ENCODE results near the gene SRL. TPM values are rescaled to one million over a fixed set of nuclear protein-coding genes. Genes with fewer than 3 reads are reported as not detected.

SRL gene
- total and polyA plus RNA-seq, 7 experiments from 2014 or later: not detected

DNA sequence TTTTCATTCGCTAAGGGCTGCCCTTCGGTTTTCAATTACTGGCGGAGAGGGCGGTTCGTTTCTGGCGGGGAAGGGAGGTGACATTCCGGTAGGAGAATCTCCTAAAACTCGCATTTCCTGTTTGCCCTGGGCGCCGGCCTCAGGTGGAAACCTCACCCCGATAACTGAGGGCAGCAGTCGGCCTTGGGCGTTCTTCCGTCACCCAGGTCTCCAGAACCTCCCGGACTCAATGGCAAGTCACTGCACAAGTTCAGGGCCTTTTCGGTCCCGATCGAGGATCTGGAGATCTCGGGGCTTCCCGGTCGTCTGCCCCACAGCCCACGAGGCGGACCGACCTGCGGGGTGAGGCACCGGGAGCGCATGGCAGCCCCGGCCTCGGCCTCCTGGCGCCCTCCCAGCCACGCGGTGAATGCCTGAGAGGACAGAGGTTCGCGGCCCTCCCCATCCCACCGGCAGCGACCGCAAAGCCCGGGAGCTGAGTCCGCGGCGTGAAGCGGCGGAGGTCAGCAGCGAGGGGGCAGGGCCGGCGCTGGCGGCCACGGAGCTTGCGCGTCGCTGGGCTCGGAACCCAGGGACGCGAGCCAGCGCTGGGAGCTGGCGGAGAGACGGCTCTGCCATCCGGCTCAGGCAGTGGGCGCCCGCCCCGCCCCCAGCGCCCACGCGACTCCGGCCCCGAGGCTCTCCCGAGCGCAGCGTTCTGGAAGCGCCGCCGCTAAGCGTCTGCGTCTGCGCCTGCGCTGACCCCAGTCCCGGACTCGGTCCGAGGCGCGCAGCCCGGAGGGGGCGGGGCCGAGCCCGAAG is 58.4 kb downstream of the SRL start:
- no peaks in the 10 kb centered on the region for H3K36me3 Mint-ChIP-seq
- H3K9me3 Mint-ChIP-seq: no peaks in the 10 kb centered on the region
- peaks cover 0 to 18% (median 0%) of the 10 kb centered on the region in 5 donors for H3K27me3 Mint-ChIP-seq
- peak; percentile 89 for ATAC-seq
- peak overlapping the region; percentile 62 for H3K27ac ChIP-seq (ENCODE audit: low read depth, low read length)
- H3K4me1 Mint-ChIP-seq: peaks cover 5 to 12% (median 6%) of the 10 kb centered on the region in 7 donors
- H3K9me3 ChIP-seq (ENCODE audit: control insufficient read depth in 2 of 3, low read length in 3 of 3): no peaks in the 10 kb centered on the region
- peak overlapping the region; percentile 61 to 95 (median 80) for H3K4me3 Mint-ChIP-seq
- peak overlapping the region in 2 of 9 donors; percentile 53 to 71 for H3K27ac Mint-ChIP-seq
- ChIA-PET CTCF (no interaction called here), POLR2A (interaction anchor here (1.0 kb wide), 1 partner anchor 70 kb away, joined by 3 read pairs; no protein-coding TSS in a partner anchor)
- peak overlapping the region; percentile 65 for H3K4me3 ChIP-seq (ENCODE audit: low read length)
- H3K27me3 ChIP-seq (ENCODE audit: control insufficient read depth in 2 of 2, insufficient read depth in 2 of 2, low read length in 2 of 2): no peaks in the 10 kb centered on the region
- H3K36me3 ChIP-seq (ENCODE audit: control insufficient read depth in 2 of 3, insufficient read depth in 3 of 3, low read length in 3 of 3): no peaks in the 10 kb centered on the region
- peak; percentile 57 to 99 (median 67) for DNase-seq
- intact Hi-C loops (cut with micrococcal nuclease): loop anchor here (1.0 to 10.0 kb wide), 5 partner anchors 41 to 131 kb away; partner anchors contain the start of genes ADCY9 (in 2 of the 2) and GLIS2 (in 1 of the 2)
- H3K4me1 ChIP-seq (ENCODE audit: control insufficient read depth in 2 of 2, insufficient read depth in 2 of 2, low read length in 2 of 2): no peaks in the 10 kb centered on the region

DNA sequence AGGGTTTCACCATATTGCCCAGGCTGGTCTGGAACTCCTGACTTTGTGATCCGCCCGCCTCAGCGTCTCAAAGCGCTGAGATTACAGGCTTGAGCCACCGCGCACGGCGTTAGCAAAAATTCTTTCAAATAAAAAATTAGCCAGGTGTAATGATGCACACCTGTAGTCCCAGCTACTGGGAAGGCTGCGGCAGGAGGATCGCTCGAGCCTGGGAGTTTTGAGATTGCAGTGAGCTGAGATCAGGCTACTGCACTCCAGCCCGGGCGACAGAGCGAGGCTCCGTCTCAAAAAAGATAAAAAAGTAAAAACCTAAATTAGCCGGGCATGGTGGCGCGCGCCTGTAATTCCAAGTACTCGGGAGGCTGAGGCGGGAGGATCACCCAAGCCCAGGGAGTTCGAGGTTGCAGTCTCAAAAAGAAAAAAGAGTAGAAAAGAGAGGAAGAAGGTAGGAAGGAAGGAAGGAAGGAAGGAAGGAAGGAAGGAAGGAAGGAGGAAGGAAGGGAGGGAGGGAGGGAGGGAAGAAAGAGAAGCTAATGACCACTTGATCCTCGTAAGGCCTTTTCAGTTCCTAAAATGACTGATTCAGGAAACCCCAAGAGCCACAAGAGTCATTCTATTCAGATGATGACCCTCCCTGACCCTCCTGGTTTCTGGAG is 59.2 kb downstream of the SRL start:
- H3K27ac Mint-ChIP-seq: peak overlapping the region in 2 of 9 donors; percentile 53 to 71
- CTCF ChIA-PET: no interaction called here
- no peaks in the 10 kb centered on the region for H3K36me3 Mint-ChIP-seq
- H3K9me3 Mint-ChIP-seq: peaks cover 0 to 2% (median 0%) of the 10 kb centered on the region in 11 donors
- Histone ChIP-seq H3K27me3 (ENCODE audit: control insufficient read depth in 2 of 2, insufficient read depth in 2 of 2, low read length in 2 of 2) (no peaks in the 10 kb centered on the region), H3K9me3 (ENCODE audit: control insufficient read depth in 2 of 3, low read length in 3 of 3) (no peaks in the 10 kb centered on the region), H3K4me3 (ENCODE audit: low read length) (peak overlapping the region; percentile 65), H3K36me3 (ENCODE audit: control insufficient read depth in 2 of 3, insufficient read depth in 3 of 3, low read length in 3 of 3) (no peaks in the 10 kb centered on the region), H3K4me1 (ENCODE audit: control insufficient read depth in 2 of 2, insufficient read depth in 2 of 2, low read length in 2 of 2) (no peaks in the 10 kb centered on the region), H3K27ac (ENCODE audit: low read depth, low read length) (peak overlapping the region; percentile 62)
- intact Hi-C loops (cut with micrococcal nuclease): loop anchor here (1.0 to 10.0 kb wide), 5 partner anchors 40 to 132 kb away; partner anchors contain the start of genes ADCY9 (in 2 of the 2) and GLIS2 (in 1 of the 2)
- H3K4me3 Mint-ChIP-seq: peak overlapping the region; percentile 61 to 95 (median 80)
- no peak for DNase-seq
- POLR2A ChIA-PET: no interaction called here
- peaks cover 5 to 12% (median 6%) of the 10 kb centered on the region in 7 donors for H3K4me1 Mint-ChIP-seq
- peak; percentile 60 for ATAC-seq
- peaks cover 0 to 22% (median 0%) of the 10 kb centered on the region in 5 donors for H3K27me3 Mint-ChIP-seq

DNA sequence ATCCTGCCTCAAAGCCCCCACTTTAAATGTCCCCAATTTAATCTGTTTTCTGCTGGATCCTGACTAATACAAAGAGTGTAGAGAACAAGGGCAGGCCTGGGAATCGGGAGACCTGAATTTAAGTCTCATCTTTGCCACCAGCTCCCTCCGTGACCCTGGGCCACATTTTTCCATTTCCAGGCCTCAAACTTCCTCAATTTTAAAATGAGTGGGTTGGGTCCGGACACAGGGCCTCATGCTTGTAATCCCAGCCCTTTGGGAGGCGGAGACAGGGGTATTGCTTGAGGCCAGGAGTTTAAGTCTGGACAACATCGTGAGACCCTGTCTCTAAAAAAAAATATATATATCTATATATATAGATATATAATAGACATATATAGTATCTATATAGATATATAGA is 61.4 kb downstream of the SRL start:
- no peaks in the 10 kb centered on the region for H3K4me1 ChIP-seq (ENCODE audit: control insufficient read depth in 2 of 2, insufficient read depth in 2 of 2, low read length in 2 of 2)
- ChIA-PET POLR2A (no interaction called here), CTCF (no interaction called here)
- ATAC-seq (no peak), DNase-seq (no peak)
- H3K27me3 Mint-ChIP-seq: peaks cover 0 to 22% (median 0%) of the 10 kb centered on the region in 5 donors
- peaks cover 5 to 12% (median 6%) of the 10 kb centered on the region in 7 donors for H3K4me1 Mint-ChIP-seq
- H3K27me3 ChIP-seq (ENCODE audit: control insufficient read depth in 2 of 2, insufficient read depth in 2 of 2, low read length in 2 of 2): no peaks in the 10 kb centered on the region
- no peak overlapping the region for H3K27ac ChIP-seq (ENCODE audit: low read depth, low read length)
- H3K9me3 ChIP-seq (ENCODE audit: control insufficient read depth in 2 of 3, low read length in 3 of 3): no peaks in the 10 kb centered on the region
- H3K4me3 ChIP-seq (ENCODE audit: low read length): no peak overlapping the region
- no peak overlapping the region for H3K4me3 Mint-ChIP-seq
- H3K27ac Mint-ChIP-seq: no peak overlapping the region
- intact Hi-C loops (cut with micrococcal nuclease): loop anchor here in 1 of 2 donors (5.0 to 10.0 kb wide), 2 partner anchors 63 to 134 kb away; partner anchors contain the start of genes ADCY9 and GLIS2
- H3K36me3 Mint-ChIP-seq: no peaks in the 10 kb centered on the region
- H3K9me3 Mint-ChIP-seq: peaks cover 0 to 2% (median 0%) of the 10 kb centered on the region in 11 donors
- no peaks in the 10 kb centered on the region for H3K36me3 ChIP-seq (ENCODE audit: control insufficient read depth in 2 of 3, insufficient read depth in 3 of 3, low read length in 3 of 3)

DNA sequence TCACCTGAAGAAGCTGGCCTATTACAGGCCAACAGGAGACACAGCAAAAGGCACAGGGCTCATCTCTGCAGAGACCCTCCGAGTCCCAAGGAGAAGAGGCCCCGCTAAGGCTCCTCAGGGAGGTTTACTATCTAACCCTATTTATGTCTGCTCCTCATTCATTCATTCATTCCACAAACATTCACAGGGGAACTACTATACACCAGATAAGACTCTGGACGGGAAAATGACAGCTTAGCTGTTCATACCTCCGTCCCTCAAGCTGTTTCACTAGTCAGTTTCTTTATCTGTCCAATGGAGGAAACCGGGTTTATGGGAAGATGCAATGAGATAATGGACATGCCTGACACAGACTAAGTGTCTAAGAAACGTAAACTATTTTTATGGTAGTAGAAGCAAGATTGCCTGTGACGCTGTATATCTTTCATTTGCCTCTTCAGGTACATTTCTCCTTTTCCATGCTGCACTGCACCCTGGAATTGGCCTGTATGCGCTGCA is 62.1 kb downstream of the SRL start:
- no peak overlapping the region for H3K27ac ChIP-seq (ENCODE audit: low read depth, low read length)
- ATAC-seq: no peak
- peaks cover 0 to 2% (median 0%) of the 10 kb centered on the region in 11 donors for H3K9me3 Mint-ChIP-seq
- peaks cover 3 to 9% (median 3%) of the 10 kb centered on the region in 7 donors for H3K4me1 Mint-ChIP-seq
- no peak overlapping the region for H3K27ac Mint-ChIP-seq
- no peaks in the 10 kb centered on the region for H3K9me3 ChIP-seq (ENCODE audit: control insufficient read depth in 2 of 3, low read length in 3 of 3)
- ChIA-PET POLR2A (interaction anchor here (0.6 kb wide), 1 partner anchor 228 kb away, joined by 3 read pairs; no protein-coding TSS in a partner anchor), CTCF (no interaction called here)
- DNase-seq: no peak
- peaks cover 0 to 16% (median 0%) of the 10 kb centered on the region in 5 donors for H3K27me3 Mint-ChIP-seq
- H3K4me1 ChIP-seq (ENCODE audit: control insufficient read depth in 2 of 2, insufficient read depth in 2 of 2, low read length in 2 of 2): no peaks in the 10 kb centered on the region
- no peaks in the 10 kb centered on the region for H3K36me3 ChIP-seq (ENCODE audit: control insufficient read depth in 2 of 3, insufficient read depth in 3 of 3, low read length in 3 of 3)
- no peak overlapping the region for H3K4me3 ChIP-seq (ENCODE audit: low read length)
- intact Hi-C loops (cut with micrococcal nuclease): loop anchor here in 1 of 2 donors (5.0 to 10.0 kb wide), 2 partner anchors 63 to 135 kb away; partner anchors contain the start of genes ADCY9 and GLIS2
- no peaks in the 10 kb centered on the region for H3K36me3 Mint-ChIP-seq
- no peaks in the 10 kb centered on the region for H3K27me3 ChIP-seq (ENCODE audit: control insufficient read depth in 2 of 2, insufficient read depth in 2 of 2, low read length in 2 of 2)
- H3K4me3 Mint-ChIP-seq: no peak overlapping the region

DNA sequence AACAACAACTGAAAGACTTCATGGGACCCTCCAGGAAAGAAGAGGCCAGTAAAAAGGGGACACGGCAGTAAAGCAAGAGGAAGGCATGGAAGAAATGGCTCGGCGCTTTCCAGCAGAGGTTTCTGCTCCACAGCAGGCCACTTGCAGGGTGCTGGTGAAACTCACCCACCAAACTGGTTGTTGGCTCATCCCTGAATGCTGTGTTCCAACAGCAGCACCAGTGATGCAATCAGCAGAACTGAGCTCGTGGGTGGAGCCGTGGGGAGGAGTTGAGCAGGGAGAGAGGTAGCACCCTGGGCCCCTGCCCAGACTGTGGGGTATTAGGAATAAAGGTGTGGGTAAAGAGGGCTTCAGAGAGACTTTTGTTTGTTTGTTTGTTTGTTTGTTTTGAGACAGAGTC is 62.9 kb downstream of the SRL start:
- DNase-seq: no peak
- intact Hi-C loops (cut with micrococcal nuclease): no loop called here
- ChIA-PET POLR2A (no interaction called here), CTCF (no interaction called here)
- H3K4me3 Mint-ChIP-seq: no peak overlapping the region
- H3K27ac Mint-ChIP-seq: no peak overlapping the region
- H3K27me3 ChIP-seq (ENCODE audit: control insufficient read depth in 2 of 2, insufficient read depth in 2 of 2, low read length in 2 of 2): no peaks in the 10 kb centered on the region
- H3K9me3 Mint-ChIP-seq: peaks cover 0 to 2% (median 0%) of the 10 kb centered on the region in 11 donors
- H3K36me3 Mint-ChIP-seq: no peaks in the 10 kb centered on the region
- H3K4me1 ChIP-seq (ENCODE audit: control insufficient read depth in 2 of 2, insufficient read depth in 2 of 2, low read length in 2 of 2): no peaks in the 10 kb centered on the region
- peaks cover 0 to 7% (median 0%) of the 10 kb centered on the region in 7 donors for H3K4me1 Mint-ChIP-seq
- H3K9me3 ChIP-seq (ENCODE audit: control insufficient read depth in 2 of 3, low read length in 3 of 3): no peaks in the 10 kb centered on the region
- H3K4me3 ChIP-seq (ENCODE audit: low read length): no peak overlapping the region
- no peak for ATAC-seq
- H3K27me3 Mint-ChIP-seq: peaks cover 0 to 12% (median 0%) of the 10 kb centered on the region in 5 donors
- H3K27ac ChIP-seq (ENCODE audit: low read depth, low read length): no peak overlapping the region
- H3K36me3 ChIP-seq (ENCODE audit: control insufficient read depth in 2 of 3, insufficient read depth in 3 of 3, low read length in 3 of 3): no peaks in the 10 kb centered on the region

DNA sequence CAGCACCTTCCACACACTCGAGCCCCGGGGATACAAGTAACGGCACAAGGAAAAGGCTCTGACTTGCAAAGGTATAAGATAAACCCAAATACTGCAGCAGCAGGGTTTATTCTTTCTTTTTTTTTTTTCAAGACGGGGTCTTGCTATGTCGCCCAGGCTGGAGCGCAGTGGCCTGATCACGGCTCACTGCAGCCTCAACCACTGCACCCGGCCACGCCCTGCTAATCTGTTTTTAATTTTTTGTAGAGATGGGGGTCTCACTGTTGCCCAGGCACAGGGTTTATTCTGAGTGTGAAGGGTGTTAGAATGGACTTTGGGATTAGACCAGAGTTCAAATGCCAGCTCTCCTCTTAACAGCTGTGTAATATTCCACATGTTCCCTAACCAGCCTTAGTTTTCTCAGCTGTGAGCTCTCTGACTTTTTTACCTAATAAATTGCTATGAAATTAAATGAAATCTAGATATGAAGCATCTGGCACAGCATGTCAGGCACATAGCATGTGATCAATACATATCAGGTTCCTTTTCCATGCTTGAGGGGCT is 63.3 kb downstream of the SRL start:
- DNase-seq: no peak
- peaks cover 0 to 10% (median 0%) of the 10 kb centered on the region in 7 donors for H3K4me1 Mint-ChIP-seq
- H3K9me3 Mint-ChIP-seq: peaks cover 0 to 2% (median 0%) of the 10 kb centered on the region in 11 donors
- no peaks in the 10 kb centered on the region for H3K9me3 ChIP-seq (ENCODE audit: control insufficient read depth in 2 of 3, low read length in 3 of 3)
- H3K27ac ChIP-seq (ENCODE audit: low read depth, low read length): no peak overlapping the region
- H3K27me3 Mint-ChIP-seq: peaks cover 0 to 12% (median 0%) of the 10 kb centered on the region in 5 donors
- no peaks in the 10 kb centered on the region for H3K4me1 ChIP-seq (ENCODE audit: control insufficient read depth in 2 of 2, insufficient read depth in 2 of 2, low read length in 2 of 2)
- no peaks in the 10 kb centered on the region for H3K36me3 ChIP-seq (ENCODE audit: control insufficient read depth in 2 of 3, insufficient read depth in 3 of 3, low read length in 3 of 3)
- no peak overlapping the region for H3K27ac Mint-ChIP-seq
- H3K4me3 Mint-ChIP-seq: no peak overlapping the region
- H3K4me3 ChIP-seq (ENCODE audit: low read length): no peak overlapping the region
- intact Hi-C loops (cut with micrococcal nuclease): no loop called here
- ChIA-PET POLR2A (no interaction called here), CTCF (no interaction called here)
- ATAC-seq: no peak
- no peaks in the 10 kb centered on the region for H3K27me3 ChIP-seq (ENCODE audit: control insufficient read depth in 2 of 2, insufficient read depth in 2 of 2, low read length in 2 of 2)
- H3K36me3 Mint-ChIP-seq: no peaks in the 10 kb centered on the region

Data from naive thymus-derived CD4-positive, alpha-beta T cell (primary cell).